Vagina (tissue), 2 donors: Measurements from ENCODE around the gene NFIB. TPM values are rescaled to one million over a fixed set of nuclear protein-coding genes. Genes with fewer than 3 reads are reported as not detected.

Experiments
- DNase-seq, 2 donors: peaks; one replicate each; pipeline ENCODE4 v3.0.0-alpha.2; 2017; ENCODE audit errors: extremely low spot score in 2 of 2
- H3K27ac ChIP-seq: fragments of 200-600 bp; sonication (generic); one replicate; pipeline ENCODE4 v1.5.1; 2019
- H3K27me3 ChIP-seq: fragments of 200-600 bp; sonication (generic); one replicate; pipeline ENCODE4 v1.5.1; 2019
- H3K36me3 ChIP-seq, 2 donors: fragments of 200-600 bp; sonication (generic); one replicate each; pipeline ENCODE4 v1.5.1; 2017 to 2019
- H3K4me1 ChIP-seq: fragments of 200-600 bp; sonication (generic); one replicate; pipeline ENCODE4 v1.5.1; 2019
- H3K4me3 ChIP-seq, 2 donors: fragments of 200-600 bp; sonication (generic); 1 replicate in 1 of 2; 2 replicates in 1 of 2; pipeline ENCODE4 v1.5.1; 2016 to 2019
- H3K9me3 ChIP-seq: fragments of 200-600 bp; sonication (generic); one replicate; pipeline ENCODE4 v1.5.1; 2019
- CTCF ChIP-seq, 3 experiments: fragments of 450-650 bp in 2 of 3; fragments of 200-600 bp in 1 of 3; sonication (generic) in 1 of 3; IDR thresholded peaks; one replicate each; pipeline ENCODE4 v1.5.1; 2017 to 2019; ENCODE audit warnings: antibody characterized with exemption in 3 of 3, mild to moderate bottlenecking in 2 of 3, moderate library complexity in 2 of 3
- POLR2A ChIP-seq, 2 donors: fragments of 450-650 bp; IDR thresholded peaks; one replicate each; pipeline ENCODE4 v1.6.1; 2017; ENCODE audit warnings: antibody characterized with exemption in 2 of 2, mild to moderate bottlenecking in 2 of 2, moderate library complexity in 2 of 2
- POLR2AphosphoS5 ChIP-seq, 2 donors: sonication (generic); formaldehyde crosslinking; IDR thresholded peaks; one replicate each; pipeline ENCODE4 v1.9.0; 2017; ENCODE audit warnings: antibody characterized with exemption in 2 of 2, mild to moderate bottlenecking in 2 of 2, low read depth in 1 of 2; ENCODE audit not compliant: insufficient read depth in 1 of 2
- intact Hi-C: fragments of 100-400 bp; cut with DNase I; formaldehyde crosslinking; loops from one replicate; pipeline ENCODE4 v1.15.1; 2023
- total RNA-seq: library from RNA; depleted of rRNA; stranded (reverse); fragments of >200 nt; gene quantifications from one replicate; pipeline ENCODE4 v1.2.3, GENCODE V29; 2016

NFIB gene
- total RNA-seq, 1 donor from 2014 or later, result 73.4 TPM

GRCh38 chr9:14155237-14155636, 158.7 kb downstream of the NFIB start:
- no peaks in the 10 kb centered on the region for H3K36me3 ChIP-seq
- H3K4me1 ChIP-seq, result peaks cover 19% of the 10 kb centered on the region
- no peak overlapping the region for H3K27ac ChIP-seq
- no peaks in the 10 kb centered on the region for H3K9me3 ChIP-seq
- DNase-seq, result no peak
- intact Hi-C loops, result no loop called here
- no peak overlapping the region for H3K4me3 ChIP-seq
- TF ChIP-seq POLR2AphosphoS5 (IDR thresholded peaks at IDR 0.05; ENCODE audit: insufficient read depth in 1 of 2, low read depth in 1 of 2), result peak in 1 of 2 donors; percentile 60
- no peak for TF ChIP-seq CTCF (IDR thresholded peaks at IDR 0.05)
- no peaks in the 10 kb centered on the region for H3K27me3 ChIP-seq

GRCh38 chr9:14153310-14153720, 160.6 kb downstream of the NFIB start:
- Histone ChIP-seq H3K27ac (no peak overlapping the region), H3K9me3 (no peaks in the 10 kb centered on the region), H3K4me1 (peaks cover 19% of the 10 kb centered on the region), H3K27me3 (no peaks in the 10 kb centered on the region), H3K4me3 (no peak overlapping the region), H3K36me3 (no peaks in the 10 kb centered on the region)
- DNase-seq, result no peak
- no peak for TF ChIP-seq CTCF (IDR thresholded peaks at IDR 0.05)
- intact Hi-C loops, result no loop called here

GRCh38 chr9:14151451-14151850, 162.5 kb downstream of the NFIB start:
- Histone ChIP-seq H3K9me3 (no peaks in the 10 kb centered on the region), H3K27ac (no peak overlapping the region), H3K27me3 (no peaks in the 10 kb centered on the region), H3K4me1 (peaks cover 19% of the 10 kb centered on the region), H3K36me3 (no peaks in the 10 kb centered on the region), H3K4me3 (no peak overlapping the region)
- intact Hi-C loops, result no loop called here
- TF ChIP-seq CTCF (IDR thresholded peaks at IDR 0.05) (no peak), POLR2A (IDR thresholded peaks at IDR 0.05) (no peak), POLR2AphosphoS5 (IDR thresholded peaks at IDR 0.05; ENCODE audit: insufficient read depth in 1 of 2, low read depth in 1 of 2) (no peak)
- DNase-seq, result no peak

- no peaks in the 10 kb centered on the region for H3K9me3 ChIP-seq
- no peak for TF ChIP-seq POLR2AphosphoS5 (IDR thresholded peaks at IDR 0.05; ENCODE audit: insufficient read depth in 1 of 2, low read depth in 1 of 2)
- TF ChIP-seq CTCF (IDR thresholded peaks at IDR 0.05), result no peak
- TF ChIP-seq POLR2A (IDR thresholded peaks at IDR 0.05), result no peak
- H3K36me3 ChIP-seq, result no peaks in the 10 kb centered on the region
- no peak for DNase-seq
- no peak overlapping the region for H3K27ac ChIP-seq
- H3K4me3 ChIP-seq, result no peak overlapping the region
- intact Hi-C loops, result no loop called here
- H3K27me3 ChIP-seq, result no peaks in the 10 kb centered on the region
- peaks cover 18% of the 10 kb centered on the region for H3K4me1 ChIP-seq
Observed at GRCh38 chr9:14148501-14149103, 165.3 kb downstream of the NFIB start.

- Histone ChIP-seq H3K4me3 (no peak overlapping the region), H3K27ac (no peak overlapping the region), H3K4me1 (peaks cover 9% of the 10 kb centered on the region), H3K36me3 (no peaks in the 10 kb centered on the region), H3K27me3 (no peaks in the 10 kb centered on the region), H3K9me3 (no peaks in the 10 kb centered on the region)
- TF ChIP-seq POLR2A (IDR thresholded peaks at IDR 0.05), result no peak
- TF ChIP-seq POLR2AphosphoS5 (IDR thresholded peaks at IDR 0.05; ENCODE audit: insufficient read depth in 1 of 2, low read depth in 1 of 2), result no peak
- TF ChIP-seq CTCF (IDR thresholded peaks at IDR 0.05), result no peak
- DNase-seq, result no peak
- intact Hi-C loops, result no loop called here
Observed at GRCh38 chr9:14147738-14148137, 166.2 kb downstream of the NFIB start.
